Left renal cortex interstitium (tissue), 4 donors: Measurements from ENCODE around the gene PPP2R2C. TPM values are rescaled to one million over a fixed set of nuclear protein-coding genes. Genes with fewer than 3 reads are reported as not detected.
A peak's percentile ranks its signal among the peaks of the same experiment; 100 is the strongest.

ENCODE experiments used
- DNase-seq, 4 donors: peaks; one replicate each; pipeline ENCODE4 v3.0.0-alpha.2; 2013; ENCODE audit warnings: low read depth in 4 of 4, low spot score in 2 of 4, missing footprints in 1 of 4
- polyA plus RNA-seq, 4 donors: library from polyadenylated mRNA; unstranded; fragments of 120-200 nt; gene quantifications; one replicate each; pipeline ENCODE4 v1.2.1, GENCODE V29; 2013; ENCODE audit not compliant: insufficient read length in 4 of 4

Gene PPP2R2C
- polyA plus RNA-seq, 4 donors: 0.35 to 0.66 (median 0.53) TPM

GRCh38 chr4:6404611-6405396 is 67.6 kb downstream of the PPP2R2C start:
- DNase-seq: no peak

DNA sequence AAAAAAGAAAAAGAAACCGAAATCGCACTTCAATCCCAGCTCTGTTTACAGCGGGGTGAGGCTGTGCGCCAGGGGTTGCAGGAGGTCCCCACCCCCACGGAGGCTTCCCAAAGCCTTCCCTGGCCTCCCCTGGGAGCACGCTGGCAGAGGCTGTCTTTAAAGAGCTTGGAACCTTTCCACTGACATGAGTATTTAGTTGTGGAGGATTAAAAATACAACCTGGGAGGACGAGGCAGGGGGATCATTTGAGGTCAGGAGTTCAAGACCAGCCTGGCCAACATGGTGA is 69.1 kb downstream of the PPP2R2C start:
- no peak for DNase-seq

DNA sequence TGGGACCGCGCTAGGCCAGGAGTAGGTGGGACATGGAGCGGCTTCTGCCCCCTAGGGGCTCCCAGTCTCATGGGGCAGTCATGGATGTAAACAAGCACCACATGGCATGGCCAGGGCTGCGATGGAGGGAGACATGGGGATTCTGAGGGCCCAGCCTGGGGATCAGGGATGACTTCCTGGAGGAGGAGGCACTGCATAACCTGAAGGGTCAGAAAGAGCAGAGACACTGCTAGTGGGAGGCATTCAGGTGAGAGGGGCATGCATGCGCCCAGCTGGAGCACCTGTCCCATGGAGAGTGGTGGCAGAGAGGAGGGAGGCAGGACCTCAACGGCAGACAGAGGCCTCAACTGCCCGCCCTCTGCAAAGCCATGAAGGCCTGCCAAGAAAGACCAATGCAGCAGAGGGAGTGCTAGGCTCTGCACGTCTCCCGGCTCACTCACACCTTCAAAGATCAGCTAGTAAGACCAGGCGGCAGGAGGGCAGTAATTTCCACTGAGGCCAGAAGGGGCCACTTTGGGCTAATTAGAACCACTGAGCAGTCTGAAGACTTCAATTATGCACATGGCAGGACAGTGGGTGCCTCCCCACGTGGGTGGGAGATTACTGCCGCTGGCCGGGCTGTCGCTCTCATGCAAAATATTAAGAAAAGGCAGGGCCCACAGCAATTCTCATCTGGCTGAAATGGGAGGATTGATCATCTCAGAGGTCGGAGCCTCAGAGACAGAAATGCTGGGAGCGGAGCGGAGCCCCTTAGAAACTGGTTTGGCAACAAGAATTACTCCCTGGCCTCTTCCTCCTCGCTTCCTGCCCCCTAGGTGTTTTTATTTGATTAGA is 69.6 kb downstream of the PPP2R2C start:
- no peak for DNase-seq

DNA sequence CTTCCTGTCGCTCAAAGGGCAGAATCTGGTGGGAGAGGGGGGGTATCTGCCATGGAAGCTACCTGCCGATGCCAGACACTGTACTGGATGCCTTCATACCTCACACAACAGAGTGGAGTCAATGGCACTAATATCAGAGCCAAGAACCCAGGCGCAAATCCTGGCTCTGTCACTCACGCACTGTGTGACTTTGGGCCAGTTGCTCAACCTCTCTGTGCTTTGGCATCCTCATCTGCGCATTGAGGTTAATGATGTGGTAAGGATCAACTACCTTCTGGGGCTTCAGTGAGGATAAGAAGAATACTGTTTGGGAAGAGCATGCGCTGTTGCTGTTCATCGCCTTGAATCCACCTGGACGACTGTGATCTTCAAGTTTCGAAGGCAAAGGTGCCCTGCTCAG is 70.6 kb downstream of the PPP2R2C start:
- no peak for DNase-seq

DNA sequence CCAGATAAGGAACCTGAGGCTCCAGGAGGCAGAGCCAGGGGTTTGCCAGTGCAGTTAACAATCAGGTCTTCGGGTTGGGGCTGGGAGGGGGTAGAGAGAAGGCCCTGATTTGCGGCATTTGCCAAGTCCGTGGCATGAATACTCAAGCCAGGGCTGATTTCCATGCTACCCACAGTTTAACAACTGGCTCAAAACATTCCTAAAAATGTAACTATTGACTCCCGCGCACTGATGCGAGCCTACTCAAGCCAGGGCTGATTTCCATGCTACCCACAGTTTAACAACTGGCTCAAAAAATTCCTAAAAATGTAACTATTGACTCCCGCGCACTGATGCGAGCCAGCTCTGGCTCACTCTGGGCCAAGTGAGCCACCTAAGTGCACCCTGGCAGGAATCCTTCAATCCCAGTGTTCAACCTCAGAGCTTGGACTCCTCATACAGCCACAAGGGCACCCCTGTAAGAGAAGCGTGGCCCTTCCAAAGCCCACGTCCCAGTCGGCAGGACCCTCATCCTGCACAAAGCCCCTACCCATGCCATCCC is 75.6 kb downstream of the PPP2R2C start:
- no peak for DNase-seq

GRCh38 chr4:6395466-6396228 is 76.8 kb downstream of the PPP2R2C start:
- no peak for DNase-seq

DNA sequence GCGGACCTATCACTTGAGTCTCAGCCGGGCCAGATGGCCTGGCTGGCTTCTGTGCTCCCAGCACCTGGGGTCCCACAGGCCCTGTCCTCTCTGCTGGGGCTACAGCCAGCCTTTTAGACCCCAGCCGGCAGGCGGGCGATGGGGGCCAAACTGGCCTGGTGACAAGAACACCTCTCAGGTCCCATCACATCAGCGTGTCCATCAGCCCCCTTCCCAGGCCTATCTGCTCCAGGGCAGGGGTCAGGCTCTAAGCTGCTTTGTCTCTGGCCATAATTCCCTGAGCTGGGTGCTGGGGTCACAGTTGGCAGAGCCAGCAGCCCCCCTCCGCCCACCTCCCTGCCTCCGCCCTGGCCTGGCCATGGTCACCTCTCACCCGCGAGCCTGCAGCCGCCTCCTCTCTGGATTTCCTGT is 77.7 kb downstream of the PPP2R2C start:
- no peak for DNase-seq

DNA sequence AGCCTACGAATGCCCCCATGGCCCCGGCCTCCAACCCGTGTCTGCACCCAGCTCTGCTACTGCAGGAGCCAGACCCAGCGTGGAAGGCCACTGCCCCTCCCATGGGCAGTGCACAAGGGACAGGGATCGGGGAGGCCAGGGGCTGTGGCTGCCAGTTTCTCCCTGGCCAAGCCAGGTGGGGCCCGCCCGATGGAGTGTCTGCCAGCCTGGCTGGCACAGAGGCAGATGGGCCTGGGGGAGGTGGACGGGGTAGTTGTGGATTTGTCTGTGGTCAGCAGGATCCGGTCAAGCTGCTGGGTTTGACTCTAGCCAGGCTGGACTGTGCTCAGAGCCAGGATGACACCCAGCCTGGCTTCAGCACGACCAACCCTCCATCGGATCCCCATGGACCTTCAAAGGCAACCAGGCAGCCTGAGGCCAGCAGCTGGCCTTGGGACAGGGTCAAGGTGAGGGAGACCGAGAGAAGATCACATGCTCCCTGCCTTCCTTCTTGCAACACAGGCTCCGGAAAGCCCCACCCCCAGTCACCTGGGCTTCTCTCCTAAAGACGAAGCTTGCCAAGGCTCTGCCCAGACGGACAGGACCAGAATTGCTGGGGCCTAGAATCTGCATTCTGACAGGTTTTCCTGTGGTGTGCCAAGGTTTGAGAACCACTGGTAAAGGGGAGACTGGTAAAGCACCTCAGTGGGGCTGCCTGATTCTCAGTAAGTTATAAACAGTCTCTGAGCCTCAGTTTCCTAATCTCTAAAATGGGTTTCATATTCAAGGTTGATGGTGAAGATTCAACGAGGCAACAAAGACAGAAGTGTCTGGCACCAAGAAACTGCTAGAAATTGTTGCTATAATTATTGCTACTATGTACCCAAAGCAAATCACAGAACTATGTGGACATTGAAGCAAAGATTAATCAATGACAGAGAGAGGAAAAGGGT is 78.6 kb downstream of the PPP2R2C start:
- DNase-seq: no peak

GRCh38 chr4:6393066-6393465 is 79.3 kb downstream of the PPP2R2C start:
- no peak for DNase-seq

DNA sequence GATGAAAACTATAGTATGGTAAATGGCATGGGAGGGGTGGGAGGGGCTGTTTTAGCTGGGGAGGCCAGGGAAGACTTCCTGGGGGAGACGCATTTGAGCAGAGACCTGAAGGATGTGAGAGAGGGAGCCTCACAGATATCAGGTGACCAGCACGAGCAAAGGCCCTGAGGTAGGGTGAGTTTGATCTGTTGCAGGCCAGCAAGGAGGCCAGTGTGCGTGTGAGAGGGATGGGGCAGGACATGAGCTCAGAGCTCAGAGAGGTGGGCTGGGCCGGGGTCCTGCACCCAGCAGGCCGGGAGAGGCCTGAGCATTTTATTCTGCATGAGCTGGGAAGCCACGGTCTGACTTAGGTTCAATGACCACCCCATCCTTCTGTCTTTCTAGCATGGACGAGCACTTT is 80.0 kb downstream of the PPP2R2C start:
- no peak for DNase-seq

DNA sequence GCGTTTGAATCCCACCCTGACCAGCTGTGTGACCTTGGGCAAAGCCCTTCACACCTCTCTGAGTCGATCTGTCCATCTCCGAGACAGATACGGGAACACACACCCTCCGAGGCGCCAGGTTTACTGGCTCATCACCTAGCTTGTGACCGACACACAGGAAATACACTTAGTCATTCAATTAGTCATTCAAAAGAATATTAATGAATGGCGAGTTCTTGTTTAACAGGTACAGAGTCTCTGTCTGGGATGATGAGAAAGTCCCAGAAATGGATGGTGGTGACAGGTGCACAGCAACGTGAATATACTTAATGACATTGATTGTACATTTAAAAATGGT is 80.6 kb downstream of the PPP2R2C start:
- DNase-seq: no peak

DNA sequence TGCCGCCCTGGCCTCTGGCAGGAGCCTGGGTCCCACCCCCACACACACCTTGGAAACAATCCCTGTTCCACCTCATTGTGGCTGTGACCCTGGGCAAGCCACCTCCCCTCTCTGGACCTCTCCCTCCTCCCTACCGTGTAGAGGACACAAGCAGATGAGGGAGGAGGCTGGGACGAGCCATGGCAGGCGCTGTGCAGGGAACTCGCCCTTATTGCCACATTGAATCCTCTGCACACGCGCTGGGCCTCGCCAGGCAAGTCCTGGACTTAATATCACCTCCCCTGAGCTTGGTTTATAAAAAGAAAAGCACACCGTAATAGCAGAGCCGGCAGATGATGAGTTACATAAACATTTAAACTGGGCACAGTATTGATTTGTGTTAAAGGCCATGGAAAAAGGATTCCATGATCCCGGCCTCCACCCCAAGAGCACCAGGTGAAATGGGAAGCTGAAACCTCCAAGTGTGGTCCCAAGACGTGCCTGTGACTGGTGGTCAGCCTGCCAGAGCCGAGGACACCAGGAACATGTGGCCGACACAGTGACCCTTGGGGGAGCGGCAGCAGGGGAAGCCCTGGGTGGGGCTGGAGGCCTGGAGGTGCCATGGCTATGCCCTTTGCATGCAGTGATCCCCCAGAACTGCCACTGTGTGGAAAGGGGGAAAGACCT is 81.1 kb downstream of the PPP2R2C start:
- no peak for DNase-seq

GRCh38 chr4:6390356-6390755 is 82.1 kb downstream of the PPP2R2C start:
- no peak for DNase-seq

- no peak for DNase-seq
Measured at GRCh38 chr4:6389142-6389825, 83.1 kb downstream of the PPP2R2C start.

GRCh38 chr4:6388713-6389112 is 83.7 kb downstream of the PPP2R2C start:
- no peak for DNase-seq

DNA sequence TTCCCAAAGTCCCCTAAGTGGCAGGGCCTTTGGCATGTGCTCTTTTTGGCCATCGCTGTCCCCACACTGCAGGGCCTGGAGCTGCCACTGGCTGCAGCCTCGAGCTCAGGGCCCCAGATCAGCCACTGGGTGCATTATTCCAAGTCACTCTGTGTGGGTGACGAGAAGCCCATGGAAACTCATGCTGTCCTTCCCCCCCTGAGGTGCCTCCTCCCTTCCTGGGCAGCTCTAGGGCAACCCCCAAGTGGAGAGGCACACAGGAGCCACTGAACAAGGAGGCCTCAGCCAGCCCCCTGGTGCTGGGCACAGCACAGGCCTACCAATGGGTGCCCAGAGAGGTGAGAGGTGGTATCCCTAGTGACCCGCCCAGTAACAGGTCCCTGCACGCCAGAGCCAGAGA is 84.5 kb downstream of the PPP2R2C start:
- no peak for DNase-seq

- peak in 1 of 4 donors; percentile 34 for DNase-seq
Measured at GRCh38 chr4:6386091-6386490, 86.3 kb downstream of the PPP2R2C start.

DNA sequence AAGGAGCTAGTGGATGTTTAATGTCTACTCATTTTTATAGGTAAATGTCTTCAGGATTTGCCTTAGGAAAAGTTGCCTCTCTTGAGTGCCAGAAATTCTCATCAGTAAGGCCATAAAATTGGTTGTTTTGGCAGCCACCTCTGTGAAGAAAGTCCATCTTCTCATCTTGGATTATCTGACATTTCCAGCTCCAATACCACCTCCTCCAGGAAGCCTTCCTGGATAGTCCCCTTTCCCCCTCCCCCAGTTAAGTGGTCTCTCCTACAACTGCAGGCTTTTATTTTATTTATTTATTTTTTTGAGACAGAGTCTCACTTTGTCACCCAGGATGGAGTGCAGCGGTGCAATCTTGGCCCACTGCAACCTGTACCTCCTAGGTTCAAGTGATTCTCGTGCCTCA is 87.1 kb downstream of the PPP2R2C start:
- DNase-seq: no peak

DNA sequence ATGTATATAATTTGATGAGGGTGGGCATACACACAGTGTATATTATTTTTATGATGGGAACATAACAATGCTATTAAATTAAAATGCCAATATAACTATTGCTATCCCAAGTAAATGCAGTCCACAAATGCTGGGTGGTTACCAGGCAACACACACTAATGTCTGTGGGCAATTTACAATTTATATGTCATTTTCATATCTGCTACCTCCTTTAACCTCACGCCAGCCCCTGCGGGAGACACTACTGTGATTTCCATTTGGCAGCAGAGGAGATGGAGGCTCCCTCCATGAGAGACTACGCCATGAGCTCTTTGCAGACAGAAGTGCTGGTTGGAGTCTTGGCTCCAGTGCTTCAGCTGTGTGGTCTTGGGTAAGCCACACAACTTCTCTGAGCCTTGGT is 87.9 kb downstream of the PPP2R2C start:
- DNase-seq: no peak
